NCI-H1105 (cell line): Measurements from ENCODE around the gene IFNK.

Experiments used
- DNase-seq: peaks from one replicate; lab custom pipeline; 2025; lab: John Stamatoyannopoulos, UW

IFNK gene

DNA sequence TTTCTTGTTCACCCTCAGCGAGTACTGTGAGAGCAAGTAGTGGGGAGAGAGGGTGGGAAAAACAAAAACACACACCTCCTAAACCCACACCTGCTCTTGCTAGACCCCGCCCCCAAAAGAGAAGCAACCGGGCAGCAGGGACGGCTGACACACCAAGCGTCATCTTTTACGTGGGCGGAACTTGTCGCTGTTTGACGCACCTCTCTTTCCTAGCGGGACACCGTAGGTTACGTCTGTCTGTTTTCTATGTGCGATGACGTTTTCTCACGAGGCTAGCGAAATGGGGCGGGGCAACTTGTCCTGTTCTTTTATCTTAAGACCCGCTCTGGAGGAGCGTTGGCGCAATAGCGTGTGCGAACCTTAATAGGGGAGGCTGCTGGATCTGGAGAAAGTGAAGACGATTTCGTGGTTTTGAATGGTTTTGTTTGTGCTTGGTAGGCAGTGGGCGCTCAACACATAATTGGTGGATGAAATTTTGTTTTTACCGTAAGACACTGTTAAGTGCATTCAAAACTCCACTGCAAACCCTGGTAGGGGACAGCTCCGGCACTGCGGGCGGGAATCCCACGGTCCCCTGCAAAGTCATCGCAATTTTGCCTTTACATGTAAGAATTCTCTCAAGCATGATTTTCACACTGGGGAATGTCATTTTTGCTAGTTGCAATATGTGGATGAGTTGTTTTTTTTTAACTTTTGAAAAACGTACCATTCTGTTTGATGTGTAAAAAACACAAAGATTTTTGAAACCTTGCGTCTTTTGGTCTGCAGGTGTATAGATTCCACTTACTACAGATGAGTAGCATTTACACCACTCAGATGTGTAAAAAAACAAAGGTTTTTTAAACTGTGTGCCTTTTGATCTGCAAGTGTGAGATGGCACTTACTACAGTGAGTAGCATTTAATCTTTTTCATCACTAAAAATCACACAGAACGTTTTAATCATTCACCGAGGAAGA, 49.8 kb downstream of the IFNK start:
- peak; percentile 100 for DNase-seq
